Measurements from ENCODE around the gene CAMKMT.

DNA sequence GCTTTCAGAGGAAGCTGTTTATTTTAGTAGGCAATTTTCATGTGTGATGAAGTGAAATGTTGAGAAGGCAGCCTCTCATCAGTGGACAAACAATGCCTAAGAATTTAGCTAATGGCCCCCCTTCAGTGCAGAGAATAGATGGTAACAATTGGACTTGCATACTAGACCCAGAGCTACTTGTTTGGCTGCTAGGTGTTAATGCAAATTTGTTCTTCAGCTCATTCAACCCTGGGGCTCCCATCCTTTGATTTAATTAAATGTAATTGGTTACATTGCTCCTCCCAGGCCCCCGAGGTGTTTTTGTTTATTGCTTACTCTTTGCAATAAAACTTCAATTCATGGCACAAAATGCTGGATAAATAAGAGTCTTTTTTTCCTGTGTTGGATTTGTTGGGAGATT, 68.6 kb downstream of the CAMKMT start:
- TF ChIP-seq, protein P1, sequence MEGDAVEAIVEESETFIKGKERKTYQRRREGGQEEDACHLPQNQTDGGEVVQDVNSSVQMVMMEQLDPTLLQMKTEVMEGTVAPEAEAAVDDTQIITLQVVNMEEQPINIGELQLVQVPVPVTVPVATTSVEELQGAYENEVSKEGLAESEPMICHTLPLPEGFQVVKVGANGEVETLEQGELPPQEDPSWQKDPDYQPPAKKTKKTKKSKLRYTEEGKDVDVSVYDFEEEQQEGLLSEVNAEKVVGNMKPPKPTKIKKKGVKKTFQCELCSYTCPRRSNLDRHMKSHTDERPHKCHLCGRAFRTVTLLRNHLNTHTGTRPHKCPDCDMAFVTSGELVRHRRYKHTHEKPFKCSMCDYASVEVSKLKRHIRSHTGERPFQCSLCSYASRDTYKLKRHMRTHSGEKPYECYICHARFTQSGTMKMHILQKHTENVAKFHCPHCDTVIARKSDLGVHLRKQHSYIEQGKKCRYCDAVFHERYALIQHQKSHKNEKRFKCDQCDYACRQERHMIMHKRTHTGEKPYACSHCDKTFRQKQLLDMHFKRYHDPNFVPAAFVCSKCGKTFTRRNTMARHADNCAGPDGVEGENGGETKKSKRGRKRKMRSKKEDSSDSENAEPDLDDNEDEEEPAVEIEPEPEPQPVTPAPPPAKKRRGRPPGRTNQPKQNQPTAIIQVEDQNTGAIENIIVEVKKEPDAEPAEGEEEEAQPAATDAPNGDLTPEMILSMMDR (IDR thresholded peaks at IDR 0.05 in 4 of 5, conservative IDR thresholded peaks at IDR 0.05 in 1 of 5): no peak
- TF ChIP-seq POLR2A (IDR thresholded peaks at IDR 0.05): no peak

All from gastrocnemius medialis (tissue), 4 donors.